ENCODE measurements around the gene IL22RA1.

The IL22RA1 gene

DNA sequence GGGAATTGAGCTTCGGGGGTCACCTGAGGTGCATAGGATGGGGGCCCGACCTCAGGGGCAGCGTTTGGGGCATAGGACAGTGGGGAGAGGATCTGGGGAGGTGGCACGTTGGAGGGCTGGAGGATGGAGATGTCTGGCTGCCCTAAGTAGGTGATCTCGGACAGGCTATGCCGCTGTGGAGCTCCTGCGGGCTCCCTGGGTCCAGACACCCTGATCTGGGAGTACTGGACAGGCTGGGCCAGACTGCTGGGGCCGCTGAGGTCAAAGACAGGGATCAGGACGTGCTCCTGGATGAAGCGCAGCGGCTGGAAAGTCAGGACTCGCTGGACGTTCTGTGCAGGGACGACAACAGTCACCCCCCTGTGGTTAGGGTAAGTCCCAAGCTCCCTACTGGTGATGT, 21.5 kb downstream of the IL22RA1 start:
- peak; percentile 7 for DNase-seq
- H3K27ac Mint-ChIP-seq: no peak overlapping the region
- no peaks in the 10 kb centered on the region for H3K9me3 Mint-ChIP-seq
- H3K4me3 Mint-ChIP-seq: no peak overlapping the region
- peaks cover 58% of the 10 kb centered on the region for H3K27me3 Mint-ChIP-seq
- H3K4me1 Mint-ChIP-seq: no peaks in the 10 kb centered on the region
- CTCF ChIA-PET: no interaction called here
- H3K36me3 Mint-ChIP-seq: no peaks in the 10 kb centered on the region

DNA sequence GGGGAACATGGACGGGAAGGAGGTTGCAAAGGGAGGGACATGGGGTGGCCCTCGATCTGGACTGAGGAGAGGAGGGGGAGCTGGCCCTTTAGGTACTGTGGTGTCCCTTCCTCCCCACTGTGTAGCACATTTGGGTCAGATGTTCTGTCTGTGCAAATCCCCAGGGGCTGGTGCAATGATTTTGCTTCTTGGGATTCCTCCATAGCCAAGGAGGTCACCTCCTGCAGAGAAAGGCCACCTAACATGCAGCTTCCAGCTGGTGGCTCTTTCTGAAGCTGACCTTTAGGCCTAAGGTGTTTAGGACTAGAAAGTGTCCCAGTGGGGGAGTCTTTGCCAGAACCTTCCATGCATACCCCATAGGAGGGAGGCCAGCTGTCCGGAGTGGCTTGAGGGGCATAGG, 22.0 kb downstream of the IL22RA1 start:
- DNase-seq: peak; percentile 10
- Mint-ChIP-seq H3K36me3 (no peaks in the 10 kb centered on the region), H3K4me1 (no peaks in the 10 kb centered on the region), H3K4me3 (no peak overlapping the region), H3K9me3 (no peaks in the 10 kb centered on the region), H3K27ac (no peak overlapping the region), H3K27me3 (peaks cover 56% of the 10 kb centered on the region)
- CTCF ChIA-PET: no interaction called here

DNA sequence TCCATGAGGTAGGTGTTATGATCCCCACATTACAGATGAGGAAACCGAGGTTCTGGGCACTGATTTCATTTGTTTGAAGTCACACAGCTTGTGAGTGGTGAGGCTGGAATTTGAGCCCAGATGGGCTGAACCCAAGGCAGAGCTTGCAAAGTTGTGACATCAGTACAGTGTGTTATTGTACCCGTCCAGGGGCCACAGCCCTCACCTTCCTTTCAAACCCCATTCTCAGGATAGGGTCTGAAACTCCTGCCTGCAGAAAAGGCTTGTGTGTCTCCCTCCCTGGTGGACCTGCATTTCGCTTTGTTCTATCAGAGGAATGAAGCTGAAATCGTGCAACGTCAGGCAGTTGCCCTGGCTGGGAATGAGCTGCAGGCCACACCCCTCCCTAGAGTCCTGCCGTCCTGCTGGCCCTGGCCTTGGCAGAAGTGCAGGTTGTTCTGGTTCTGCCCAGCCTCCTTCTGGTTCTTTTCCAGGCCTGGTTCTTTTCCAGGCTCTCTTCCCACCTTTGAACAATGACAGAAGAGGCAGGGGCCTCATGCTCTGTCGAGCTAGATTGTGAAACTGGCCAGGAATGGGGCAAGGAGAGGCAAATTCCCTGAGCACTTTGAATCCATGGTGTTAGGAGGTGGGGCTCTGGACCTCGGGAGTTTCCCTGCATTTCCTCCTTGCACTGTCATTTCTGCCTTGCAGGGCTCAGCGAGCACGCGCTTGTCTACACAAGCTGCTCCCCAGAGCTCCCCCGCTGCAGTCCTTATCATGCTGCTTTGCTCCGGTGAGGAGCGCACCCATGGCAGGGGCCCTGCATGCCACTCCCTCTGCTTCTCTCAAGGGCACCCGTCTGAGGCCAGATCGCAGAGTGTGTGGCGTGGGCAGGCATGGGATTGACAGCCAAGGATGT, 22.8 kb downstream of the IL22RA1 start:
- CTCF ChIA-PET: no interaction called here
- Mint-ChIP-seq H3K27me3 (peaks cover 56% of the 10 kb centered on the region), H3K4me1 (no peaks in the 10 kb centered on the region)

GRCh38 chr1:24119489-24119858, 23.5 kb downstream of the IL22RA1 start:
- peaks cover 59% of the 10 kb centered on the region for H3K27me3 Mint-ChIP-seq
- no peak overlapping the region for H3K4me3 Mint-ChIP-seq
- CTCF ChIA-PET: no interaction called here
- no peaks in the 10 kb centered on the region for H3K4me1 Mint-ChIP-seq
- H3K36me3 Mint-ChIP-seq: no peaks in the 10 kb centered on the region
- no peaks in the 10 kb centered on the region for H3K9me3 Mint-ChIP-seq
- DNase-seq: peak; percentile 16
- H3K27ac Mint-ChIP-seq: no peak overlapping the region

More for the DNA sequence above, 22.8 kb downstream of the IL22RA1 start:
- Mint-ChIP-seq H3K9me3 (no peaks in the 10 kb centered on the region), H3K36me3 (no peaks in the 10 kb centered on the region), H3K27ac (no peak overlapping the region), H3K4me3 (no peak overlapping the region)
- peak; percentile 13 for DNase-seq

- Mint-ChIP-seq H3K27me3 (peaks cover 62% of the 10 kb centered on the region), H3K4me3 (no peak overlapping the region), H3K4me1 (no peaks in the 10 kb centered on the region), H3K27ac (no peak overlapping the region), H3K9me3 (no peaks in the 10 kb centered on the region), H3K36me3 (no peaks in the 10 kb centered on the region)
- CTCF ChIA-PET: no interaction called here
- peak; percentile 12 for DNase-seq
These were observed 24.3 kb downstream of the IL22RA1 start for GRCh38 chr1:24118410-24119242.

DNA sequence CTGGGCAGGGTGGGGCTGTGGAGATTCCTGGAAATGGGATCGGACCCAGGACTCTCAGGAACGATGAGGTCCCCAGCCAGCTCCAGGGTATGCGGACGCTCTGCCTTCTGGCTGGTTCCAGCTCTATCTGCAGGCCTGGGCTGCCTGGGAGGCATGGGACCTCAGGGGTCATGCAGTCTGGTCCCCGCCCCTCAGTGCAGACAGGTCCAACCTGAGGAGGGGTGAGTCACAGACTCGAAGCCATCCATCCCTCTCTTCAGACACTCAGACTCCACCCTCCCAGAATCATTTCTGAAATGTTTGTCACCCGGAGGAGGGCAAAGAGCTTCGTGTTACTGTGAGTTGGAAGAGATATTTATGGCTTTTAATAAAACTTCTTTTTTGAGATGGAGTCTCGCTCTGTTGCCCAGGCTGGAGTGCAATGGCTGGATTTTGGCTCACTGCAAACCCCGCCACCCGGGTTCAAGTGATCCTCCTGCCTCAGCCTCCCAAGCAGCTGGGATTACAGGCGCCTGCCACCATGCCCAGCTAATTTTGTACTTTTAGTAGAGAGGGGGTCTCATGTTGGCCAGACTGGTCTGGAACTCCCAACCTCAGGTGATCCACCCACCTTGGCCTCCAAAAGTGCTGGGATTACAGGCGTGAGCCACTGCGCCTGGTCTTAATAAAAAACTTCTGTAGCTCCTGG, 25.1 kb downstream of the IL22RA1 start:
- Mint-ChIP-seq H3K9me3 (no peaks in the 10 kb centered on the region), H3K36me3 (no peaks in the 10 kb centered on the region), H3K27ac (no peak overlapping the region), H3K4me3 (no peak overlapping the region), H3K4me1 (no peaks in the 10 kb centered on the region), H3K27me3 (peaks cover 70% of the 10 kb centered on the region)
- CTCF ChIA-PET: interaction anchor here (1.0 to 1.5 kb wide), 2 partner anchors 47 to 275 kb away, joined by 4 read pairs; no protein-coding TSS in a partner anchor
- DNase-seq: no peak

GRCh38 chr1:24117132-24117531, 25.8 kb downstream of the IL22RA1 start:
- Mint-ChIP-seq H3K27ac (no peak overlapping the region), H3K9me3 (no peaks in the 10 kb centered on the region), H3K4me3 (no peak overlapping the region), H3K27me3 (peaks cover 77% of the 10 kb centered on the region), H3K36me3 (no peaks in the 10 kb centered on the region), H3K4me1 (peaks cover 4% of the 10 kb centered on the region)
- DNase-seq: peak; percentile 0
- CTCF ChIA-PET: interaction anchor here (1.0 to 1.5 kb wide), 2 partner anchors 46 to 276 kb away, joined by 4 read pairs; no protein-coding TSS in a partner anchor

DNA sequence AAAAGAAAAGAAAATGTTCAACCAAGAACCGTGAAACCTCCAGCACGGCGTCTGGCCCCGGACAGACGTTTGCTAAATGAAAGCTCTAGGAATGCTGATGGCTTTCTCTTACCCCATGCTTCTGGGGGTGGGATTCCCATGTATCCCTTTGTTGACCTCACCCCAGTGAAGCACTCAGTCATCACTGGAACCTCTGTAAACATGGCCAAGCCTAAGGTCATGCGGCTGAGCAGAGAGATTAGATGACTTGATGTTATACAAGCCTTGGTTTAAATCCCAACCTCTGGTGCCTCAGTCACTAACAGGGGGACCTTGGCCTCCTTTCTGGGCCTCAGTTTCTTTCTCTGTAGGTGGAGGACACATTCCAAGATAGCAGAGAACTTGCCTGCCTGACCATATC, 28.2 kb downstream of the IL22RA1 start:
- Mint-ChIP-seq H3K27ac (no peak overlapping the region), H3K36me3 (no peaks in the 10 kb centered on the region), H3K27me3 (peaks cover 80% of the 10 kb centered on the region), H3K4me3 (no peak overlapping the region), H3K9me3 (no peaks in the 10 kb centered on the region), H3K4me1 (peaks cover 7% of the 10 kb centered on the region)
- CTCF ChIA-PET: interaction anchor here (1.1 to 1.4 kb wide), 2 partner anchors 43 to 304 kb away, joined by 3 to 6 read pairs; no protein-coding TSS in a partner anchor
- peak; percentile 8 for DNase-seq

DNA sequence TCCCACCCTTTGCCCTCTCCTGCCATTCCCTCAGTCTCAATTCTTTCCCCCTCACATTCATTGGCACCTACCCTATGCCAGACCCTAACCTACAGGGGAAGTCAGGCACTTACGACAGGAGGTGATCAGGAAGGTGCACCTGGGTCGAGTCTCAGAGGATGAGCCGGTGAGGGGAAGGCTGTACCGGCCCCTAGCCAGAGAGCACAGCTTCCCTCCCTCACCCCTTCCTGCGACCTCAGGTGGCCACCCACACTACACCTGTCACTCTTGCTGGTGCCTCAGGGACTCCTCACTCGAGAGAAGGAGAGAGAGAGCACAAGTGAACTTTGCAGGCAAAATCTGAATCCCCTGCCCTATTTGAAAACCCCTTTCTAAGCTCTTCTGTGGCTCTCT, 29.3 kb downstream of the IL22RA1 start:
- peak; percentile 11 for DNase-seq
- Mint-ChIP-seq H3K36me3 (no peaks in the 10 kb centered on the region), H3K4me3 (no peak overlapping the region), H3K27me3 (peaks cover 74% of the 10 kb centered on the region), H3K27ac (no peak overlapping the region), H3K9me3 (no peaks in the 10 kb centered on the region), H3K4me1 (peaks cover 7% of the 10 kb centered on the region)
- CTCF ChIA-PET: interaction anchor here (1.1 to 1.4 kb wide), 2 partner anchors 42 to 303 kb away, joined by 3 to 6 read pairs; no protein-coding TSS in a partner anchor

DNA sequence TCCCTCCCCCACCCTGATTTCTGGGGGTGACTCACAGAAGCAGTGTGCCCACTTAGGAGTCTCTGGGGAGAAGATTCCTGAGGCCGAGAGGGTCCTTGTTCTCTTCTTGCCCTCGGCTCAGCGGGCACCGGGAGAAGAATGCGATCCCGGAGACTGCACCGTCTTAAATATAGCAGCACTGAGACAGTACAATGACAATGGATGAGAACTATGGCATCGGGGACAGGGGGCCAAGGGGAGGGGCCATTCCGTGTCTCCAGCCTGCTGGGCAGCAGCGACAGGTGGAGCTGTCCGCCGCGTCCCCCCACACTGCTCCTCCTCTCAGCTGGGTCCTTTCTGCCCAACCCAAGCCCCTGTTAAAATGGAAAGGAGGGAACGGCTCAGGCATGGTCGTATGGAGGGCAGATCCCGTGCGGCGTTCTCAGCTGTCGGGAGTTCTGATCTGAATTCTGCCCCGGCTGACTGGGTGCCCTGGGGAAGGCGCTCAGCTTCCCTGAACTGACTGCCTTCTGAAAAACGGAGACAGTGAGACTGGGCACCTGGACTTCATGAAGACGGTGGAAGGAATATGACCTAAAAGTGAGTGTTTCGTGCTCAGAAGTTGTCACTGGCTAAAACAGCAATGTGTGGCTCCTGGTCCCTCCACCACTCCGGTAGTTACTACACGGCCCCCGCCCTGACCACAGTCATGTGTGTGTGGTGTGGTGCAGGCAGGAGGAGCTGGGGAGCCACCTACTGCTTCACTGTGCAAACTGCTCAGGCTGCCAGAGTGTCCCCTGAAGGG, 30.8 kb downstream of the IL22RA1 start, which contains the start of gene MYOM3:
TSS of gene MYOM3 (minus strand) at position 140 of the 784 bp plus-strand sequence. CDS start 3,499 bp downstream, outside the sequence.
- Mint-ChIP-seq H3K9me3 (no peaks in the 10 kb centered on the region), H3K27me3 (peaks cover 65% of the 10 kb centered on the region), H3K4me1 (peaks cover 7% of the 10 kb centered on the region), H3K36me3 (no peaks in the 10 kb centered on the region), H3K27ac (no peak within 1 kb of the TSS), H3K4me3 (no peak within 1 kb of the TSS)
- peak; percentile 77 for DNase-seq
- CTCF ChIA-PET: interaction anchor here (0.6 to 2.9 kb wide), 3 partner anchors 41 to 302 kb away, joined by 3 to 15 read pairs (median 3); no protein-coding TSS in a partner anchor

GRCh38 chr1:24111262-24111995, 31.5 kb downstream of the IL22RA1 start:
- Mint-ChIP-seq H3K27me3 (peaks cover 59% of the 10 kb centered on the region), H3K36me3 (no peaks in the 10 kb centered on the region), H3K4me1 (peaks cover 7% of the 10 kb centered on the region), H3K9me3 (no peaks in the 10 kb centered on the region), H3K27ac (no peak overlapping the region), H3K4me3 (no peak overlapping the region)
- no peak for DNase-seq
- CTCF ChIA-PET: interaction anchor here (0.6 to 2.9 kb wide), 4 partner anchors 40 to 339 kb away, joined by 3 to 15 read pairs (median 3); no protein-coding TSS in a partner anchor

GRCh38 chr1:24110642-24111261, 32.2 kb downstream of the IL22RA1 start:
- CTCF ChIA-PET: interaction anchor here (1.3 to 2.9 kb wide), 3 partner anchors 40 to 339 kb away, joined by 3 to 15 read pairs (median 3); no protein-coding TSS in a partner anchor

More at GRCh38 chr1:24110642-24111261, 32.2 kb downstream of the IL22RA1 start:
- Mint-ChIP-seq H3K36me3 (no peaks in the 10 kb centered on the region), H3K27ac (no peak overlapping the region), H3K9me3 (no peaks in the 10 kb centered on the region), H3K4me3 (no peak overlapping the region), H3K27me3 (peaks cover 56% of the 10 kb centered on the region), H3K4me1 (peaks cover 7% of the 10 kb centered on the region)
- no peak for DNase-seq

Measured in activated naive CD4-positive, alpha-beta T cell treated with anti-CD3 and anti-CD28 coated beads, Interleukin-2, amount 10 ng/mL, durations not matched to agents 7 days and 5 days (primary cell).